ENCODE data around the gene HTATIP2. TPM values are rescaled to one million over a fixed set of nuclear protein-coding genes. Genes with fewer than 3 reads are reported as not detected.
"Not testable (repeated sequence)": the region's sequence is repeated elsewhere in the genome, so short reads cannot be mapped to it uniquely, and the experiment has no call there.

The HTATIP2 gene
- total and polyA plus RNA-seq, 3 experiments from 2014 or later: 49.6 to 52.4 (median 50.7) TPM

GRCh38 chr11:20363149-20363499, 390 bp upstream of the HTATIP2 start:
- POLR2A ChIA-PET: interaction anchor here (1.1 kb wide), 1 partner anchor 9 kb away, joined by 4 read pairs; no protein-coding TSS in a partner anchor
- Mint-ChIP-seq H3K27ac (peak overlapping the region; percentile 88 to 96 (median 94)), H3K36me3 (peaks cover 0 to 15% (median 5%) of the 10 kb centered on the region in 3 donors), H3K9me3 (no peaks in the 10 kb centered on the region), H3K4me3 (peak overlapping the region; percentile 84 to 97 (median 94)), H3K4me1 (peaks cover 55 to 72% (median 62%) of the 10 kb centered on the region in 3 donors), H3K27me3 (no peaks in the 10 kb centered on the region)
- peak overlapping the region; percentile 83 for H3K27ac ChIP-seq (ENCODE audit: low read depth, low read length)
- H3K36me3 ChIP-seq (ENCODE audit: insufficient read depth, low read length): no peaks in the 10 kb centered on the region
- no peaks in the 10 kb centered on the region for H3K9me3 ChIP-seq (ENCODE audit: low read length)
- H3K27me3 ChIP-seq (ENCODE audit: insufficient read depth, low read length, poor library complexity, severe bottlenecking): no peaks in the 10 kb centered on the region
- CTCF ChIA-PET: interaction anchor here (1.4 to 2.6 kb wide), 3 partner anchors 8 to 235 kb away, joined by 5 to 12 read pairs (median 7); no protein-coding TSS in a partner anchor
- peak overlapping the region; percentile 78 for H3K4me3 ChIP-seq (ENCODE audit: low read length)
- no peak for DNase-seq
- peaks cover 42% of the 10 kb centered on the region for H3K4me1 ChIP-seq (ENCODE audit: insufficient read depth, low read length)

- H3K27ac ChIP-seq (ENCODE audit: low read depth, low read length): peak overlapping the region; percentile 83
- Mint-ChIP-seq H3K27ac (peak overlapping the region; percentile 50 to 92 (median 89)), H3K4me3 (peak overlapping the region; percentile 85 to 91 (median 86)), H3K9me3 (no peaks in the 10 kb centered on the region), H3K27me3 (no peaks in the 10 kb centered on the region), H3K36me3 (peaks cover 0 to 26% (median 7%) of the 10 kb centered on the region in 3 donors), H3K4me1 (peaks cover 57 to 83% (median 72%) of the 10 kb centered on the region in 3 donors)
- H3K9me3 ChIP-seq (ENCODE audit: low read length): no peaks in the 10 kb centered on the region
- H3K27me3 ChIP-seq (ENCODE audit: insufficient read depth, low read length, poor library complexity, severe bottlenecking): no peaks in the 10 kb centered on the region
- DNase-seq: no peak
- ChIA-PET CTCF (interaction anchor here (0.8 to 2.6 kb wide), 7 partner anchors 10 to 236 kb away, joined by 3 to 12 read pairs (median 3); no protein-coding TSS in a partner anchor), POLR2A (interaction anchor here (1.1 kb wide), 1 partner anchor 10 kb away, joined by 4 read pairs; no protein-coding TSS in a partner anchor)
- no peaks in the 10 kb centered on the region for H3K36me3 ChIP-seq (ENCODE audit: insufficient read depth, low read length)
- H3K4me3 ChIP-seq (ENCODE audit: low read length): peak overlapping the region; percentile 78
- peaks cover 45% of the 10 kb centered on the region for H3K4me1 ChIP-seq (ENCODE audit: insufficient read depth, low read length)
Observed at GRCh38 chr11:20364341-20364792, 853 bp downstream of the HTATIP2 start.

GRCh38 chr11:20365465-20365864, 2.0 kb downstream of the HTATIP2 start:
- H3K27me3 Mint-ChIP-seq; H3K4me3 ChIP-seq (ENCODE audit: low read length); DNase-seq; H3K27me3 ChIP-seq (ENCODE audit: insufficient read depth, low read length, poor library complexity, severe bottlenecking); H3K9me3 ChIP-seq (ENCODE audit: low read length); H3K9me3 Mint-ChIP-seq; H3K27ac ChIP-seq (ENCODE audit: low read depth, low read length); POLR2A ChIA-PET; H3K36me3 ChIP-seq (ENCODE audit: insufficient read depth, low read length): not testable (repeated sequence)
- Mint-ChIP-seq H3K4me3 (peak overlapping the region in 6 of 7 donors; percentile 62 to 91 (median 86)), H3K4me1 (peaks cover 54 to 82% (median 68%) of the 10 kb centered on the region in 3 donors), H3K36me3 (peaks cover 0 to 28% (median 7%) of the 10 kb centered on the region in 3 donors), H3K27ac (peak overlapping the region in 7 of 8 donors; percentile 5 to 92 (median 21))
- CTCF ChIA-PET: interaction anchor here (0.7 to 1.3 kb wide), 2 partner anchors 21 to 31 kb away, joined by 3 read pairs; no protein-coding TSS in a partner anchor
- peaks cover 38% of the 10 kb centered on the region for H3K4me1 ChIP-seq (ENCODE audit: insufficient read depth, low read length)

GRCh38 chr11:20367313-20367948, 3.9 kb downstream of the HTATIP2 start:
- ChIA-PET CTCF (interaction anchor here (0.7 to 1.4 kb wide), 3 partner anchors 12 to 19 kb away, joined by 3 read pairs; no protein-coding TSS in a partner anchor), POLR2A (interaction anchor here (0.6 kb wide), 1 partner anchor 23 kb away, joined by 5 read pairs; no protein-coding TSS in a partner anchor)
- Mint-ChIP-seq H3K9me3 (no peaks in the 10 kb centered on the region), H3K4me1 (peaks cover 42 to 66% (median 54%) of the 10 kb centered on the region in 3 donors), H3K27me3 (no peaks in the 10 kb centered on the region), H3K27ac (peak overlapping the region in 7 of 8 donors; percentile 2 to 49 (median 24)), H3K36me3 (peaks cover 0 to 42% (median 9%) of the 10 kb centered on the region in 3 donors), H3K4me3 (peak overlapping the region in 5 of 7 donors; percentile 16 to 54 (median 27))
- H3K9me3 ChIP-seq (ENCODE audit: low read length): no peaks in the 10 kb centered on the region
- no peak overlapping the region for H3K27ac ChIP-seq (ENCODE audit: low read depth, low read length)
- H3K4me3 ChIP-seq (ENCODE audit: low read length): no peak overlapping the region
- peaks cover 31% of the 10 kb centered on the region for H3K4me1 ChIP-seq (ENCODE audit: insufficient read depth, low read length)
- H3K27me3 ChIP-seq (ENCODE audit: insufficient read depth, low read length, poor library complexity, severe bottlenecking): no peaks in the 10 kb centered on the region
- no peaks in the 10 kb centered on the region for H3K36me3 ChIP-seq (ENCODE audit: insufficient read depth, low read length)
- peak in 1 of 5 donors; percentile 52 for DNase-seq

GRCh38 chr11:20368438-20368837, 4.9 kb downstream of the HTATIP2 start:
- DNase-seq: no peak
- ChIA-PET POLR2A (no interaction called here), CTCF (interaction anchor here (0.8 to 1.4 kb wide), 3 partner anchors 18 to 240 kb away, joined by 3 read pairs; no protein-coding TSS in a partner anchor)
- Mint-ChIP-seq H3K4me3 (peak overlapping the region in 1 of 7 donors; percentile 1), H3K27me3 (no peaks in the 10 kb centered on the region), H3K27ac (peak overlapping the region in 3 of 8 donors; percentile 15 to 78 (median 50)), H3K4me1 (peaks cover 32 to 56% (median 52%) of the 10 kb centered on the region in 3 donors), H3K9me3 (no peaks in the 10 kb centered on the region), H3K36me3 (peaks cover 0 to 47% (median 9%) of the 10 kb centered on the region in 3 donors)
- Histone ChIP-seq H3K36me3 (ENCODE audit: insufficient read depth, low read length) (no peaks in the 10 kb centered on the region), H3K4me1 (ENCODE audit: insufficient read depth, low read length) (peaks cover 21% of the 10 kb centered on the region), H3K27ac (ENCODE audit: low read depth, low read length) (no peak overlapping the region), H3K4me3 (ENCODE audit: low read length) (no peak overlapping the region), H3K9me3 (ENCODE audit: low read length) (no peaks in the 10 kb centered on the region), H3K27me3 (ENCODE audit: insufficient read depth, low read length, poor library complexity, severe bottlenecking) (no peaks in the 10 kb centered on the region)

- Histone ChIP-seq H3K36me3 (ENCODE audit: insufficient read depth, low read length) (no peaks in the 10 kb centered on the region), H3K27ac (ENCODE audit: low read depth, low read length) (no peak overlapping the region), H3K9me3 (ENCODE audit: low read length) (no peaks in the 10 kb centered on the region), H3K27me3 (ENCODE audit: insufficient read depth, low read length, poor library complexity, severe bottlenecking) (no peaks in the 10 kb centered on the region), H3K4me1 (ENCODE audit: insufficient read depth, low read length) (peaks cover 12% of the 10 kb centered on the region), H3K4me3 (ENCODE audit: low read length) (no peak overlapping the region)
- H3K9me3 Mint-ChIP-seq: no peaks in the 10 kb centered on the region
- peaks cover 0 to 55% (median 12%) of the 10 kb centered on the region in 3 donors for H3K36me3 Mint-ChIP-seq
- no peak overlapping the region for H3K4me3 Mint-ChIP-seq
- DNase-seq: no peak
- ChIA-PET CTCF (no interaction called here), POLR2A (no interaction called here)
- H3K27ac Mint-ChIP-seq: no peak overlapping the region
- H3K4me1 Mint-ChIP-seq: peaks cover 24 to 55% (median 44%) of the 10 kb centered on the region in 3 donors
- H3K27me3 Mint-ChIP-seq: no peaks in the 10 kb centered on the region
Observed at GRCh38 chr11:20369826-20370225, 6.3 kb downstream of the HTATIP2 start.

GRCh38 chr11:20372081-20372626, 8.6 kb downstream of the HTATIP2 start:
- peak overlapping the region in 3 of 8 donors; percentile 4 to 83 (median 47) for H3K27ac Mint-ChIP-seq
- Histone ChIP-seq H3K27ac (ENCODE audit: low read depth, low read length) (no peak overlapping the region), H3K4me3 (ENCODE audit: low read length) (no peak overlapping the region), H3K4me1 (ENCODE audit: insufficient read depth, low read length) (peaks cover 4% of the 10 kb centered on the region), H3K27me3 (ENCODE audit: insufficient read depth, low read length, poor library complexity, severe bottlenecking) (no peaks in the 10 kb centered on the region), H3K9me3 (ENCODE audit: low read length) (no peaks in the 10 kb centered on the region), H3K36me3 (ENCODE audit: insufficient read depth, low read length) (no peaks in the 10 kb centered on the region)
- H3K9me3 Mint-ChIP-seq: no peaks in the 10 kb centered on the region
- no peaks in the 10 kb centered on the region for H3K27me3 Mint-ChIP-seq
- peaks cover 7 to 35% (median 24%) of the 10 kb centered on the region in 3 donors for H3K4me1 Mint-ChIP-seq
- ChIA-PET POLR2A (no interaction called here), CTCF (interaction anchor here (0.8 to 1.1 kb wide), 2 partner anchors 12 to 13 kb away, joined by 3 read pairs; no protein-coding TSS in a partner anchor)
- H3K4me3 Mint-ChIP-seq: no peak overlapping the region
- H3K36me3 Mint-ChIP-seq: peaks cover 0 to 65% (median 15%) of the 10 kb centered on the region in 3 donors
- DNase-seq: no peak
